ENCODE measurements around the gene MAN1A1.
"Not testable (repeated sequence)": the region's sequence is repeated elsewhere in the genome, so short reads cannot be mapped to it uniquely, and the experiment has no call there.

The MAN1A1 gene

GRCh38 chr6:119303164-119303887 is 46.2 kb downstream of the MAN1A1 start:
- DNase-seq (ENCODE audit: low read depth) = no peak

GRCh38 chr6:119301429-119301828 is 48.1 kb downstream of the MAN1A1 start:
- DNase-seq (ENCODE audit: low read depth) = no peak

- no peak for DNase-seq (ENCODE audit: low read depth)
These were observed 49.9 kb downstream of the MAN1A1 start for GRCh38 chr6:119299694-119300093.

GRCh38 chr6:119297049-119297448 is 52.5 kb downstream of the MAN1A1 start:
- no peak for DNase-seq (ENCODE audit: low read depth)

- DNase-seq (ENCODE audit: low read depth) = no peak
These were observed 53.2 kb downstream of the MAN1A1 start for GRCh38 chr6:119296036-119297035.

GRCh38 chr6:119294984-119295383 is 54.6 kb downstream of the MAN1A1 start:
- DNase-seq (ENCODE audit: low read depth) = no peak

GRCh38 chr6:119291060-119291459 is 58.5 kb downstream of the MAN1A1 start:
- not testable (repeated sequence) for DNase-seq (ENCODE audit: low read depth)

GRCh38 chr6:119290306-119290705 is 59.3 kb downstream of the MAN1A1 start:
- DNase-seq (ENCODE audit: low read depth) = no peak

GRCh38 chr6:119289651-119290050 is 59.9 kb downstream of the MAN1A1 start:
- DNase-seq (ENCODE audit: low read depth) = no peak

GRCh38 chr6:119285908-119286625 is 63.5 kb downstream of the MAN1A1 start:
- DNase-seq (ENCODE audit: low read depth) = no peak

GRCh38 chr6:119284861-119285521 is 64.6 kb downstream of the MAN1A1 start:
- no peak for DNase-seq (ENCODE audit: low read depth)

GRCh38 chr6:119283979-119284545 is 65.5 kb downstream of the MAN1A1 start:
- no peak for DNase-seq (ENCODE audit: low read depth)

GRCh38 chr6:119283214-119283613 is 66.3 kb downstream of the MAN1A1 start:
- DNase-seq (ENCODE audit: low read depth) = no peak

GRCh38 chr6:119280668-119281067 is 68.9 kb downstream of the MAN1A1 start:
- DNase-seq (ENCODE audit: low read depth) = no peak

GRCh38 chr6:119280080-119280479 is 69.5 kb downstream of the MAN1A1 start:
- no peak for DNase-seq (ENCODE audit: low read depth)

- DNase-seq (ENCODE audit: low read depth) = no peak
These were observed 70.9 kb downstream of the MAN1A1 start for GRCh38 chr6:119278625-119279024.

GRCh38 chr6:119277052-119277451 is 72.5 kb downstream of the MAN1A1 start:
- DNase-seq (ENCODE audit: low read depth) = no peak

- DNase-seq (ENCODE audit: low read depth) = no peak
These were observed 73.3 kb downstream of the MAN1A1 start for GRCh38 chr6:119276211-119276610.

- no peak for DNase-seq (ENCODE audit: low read depth)
These were observed 75.4 kb downstream of the MAN1A1 start for GRCh38 chr6:119274197-119274595.

- DNase-seq (ENCODE audit: low read depth) = no peak
These were observed 76.0 kb downstream of the MAN1A1 start for GRCh38 chr6:119273272-119274196.
